GM21717 (cell line): ENCODE measurements around the gene GLIPR2.
"Not testable (repeated sequence)": the region's sequence is repeated elsewhere in the genome, so short reads cannot be mapped to it uniquely, and the experiment has no call there.

Experiments used
- ATAC-seq: cut with Tn5 transposase; IDR thresholded peaks from one replicate; pipeline ENCODE4 v1.9.1; 2021; ENCODE audit warnings: mild to moderate bottlenecking, moderate library complexity; ENCODE audit not compliant: unreplicated experiment

The GLIPR2 gene

GRCh38 chr9:36121971-36122370 is 14.6 kb upstream of the GLIPR2 start:
- no peak for ATAC-seq

- no peak for ATAC-seq
Measured at GRCh38 chr9:36123515-36123914, 13.0 kb upstream of the GLIPR2 start.

- ATAC-seq, result no peak
Measured at GRCh38 chr9:36125062-36125855, 11.3 kb upstream of the GLIPR2 start.

DNA sequence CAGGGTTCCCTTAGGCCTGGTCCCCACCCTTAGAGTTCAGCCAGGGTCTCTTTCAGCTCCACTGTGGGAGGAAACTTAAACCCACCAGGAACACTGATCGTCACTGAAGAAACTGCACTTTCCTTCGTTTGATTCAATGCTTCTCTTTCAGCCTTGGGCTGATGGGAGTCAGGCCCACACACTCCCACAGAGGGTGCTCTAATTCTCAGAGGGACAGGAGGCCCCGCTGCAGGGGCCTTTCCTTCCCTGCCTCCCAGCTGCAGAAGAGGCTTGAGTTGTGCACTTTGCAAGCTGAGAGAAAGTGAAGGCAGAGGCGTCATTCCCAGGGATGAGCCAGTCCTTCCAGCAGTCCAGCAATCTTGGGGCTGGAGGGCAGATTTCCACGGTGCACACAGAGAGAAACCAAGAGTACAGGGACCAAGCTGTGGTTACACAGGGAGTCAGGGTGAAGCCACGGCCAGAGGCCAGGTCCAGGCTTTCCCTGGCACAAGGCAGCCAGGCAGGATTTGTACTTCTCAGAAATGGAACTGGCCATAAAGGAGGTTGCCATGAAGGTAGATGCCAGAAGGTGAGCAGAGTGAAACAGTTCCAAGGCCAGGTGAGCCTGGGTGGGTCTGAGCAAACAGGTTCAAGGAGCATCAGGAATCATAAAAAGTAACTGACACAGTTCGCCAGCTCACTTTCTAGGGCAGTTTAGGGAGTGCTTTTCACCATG is 10.4 kb upstream of the GLIPR2 start:
- no peak for ATAC-seq

- no peak for ATAC-seq
Measured at GRCh38 chr9:36127652-36128244, 8.8 kb upstream of the GLIPR2 start.

GRCh38 chr9:36128349-36128748 is 8.2 kb upstream of the GLIPR2 start:
- no peak for ATAC-seq

- ATAC-seq, result no peak
Measured at GRCh38 chr9:36129139-36129538, 7.4 kb upstream of the GLIPR2 start.

DNA sequence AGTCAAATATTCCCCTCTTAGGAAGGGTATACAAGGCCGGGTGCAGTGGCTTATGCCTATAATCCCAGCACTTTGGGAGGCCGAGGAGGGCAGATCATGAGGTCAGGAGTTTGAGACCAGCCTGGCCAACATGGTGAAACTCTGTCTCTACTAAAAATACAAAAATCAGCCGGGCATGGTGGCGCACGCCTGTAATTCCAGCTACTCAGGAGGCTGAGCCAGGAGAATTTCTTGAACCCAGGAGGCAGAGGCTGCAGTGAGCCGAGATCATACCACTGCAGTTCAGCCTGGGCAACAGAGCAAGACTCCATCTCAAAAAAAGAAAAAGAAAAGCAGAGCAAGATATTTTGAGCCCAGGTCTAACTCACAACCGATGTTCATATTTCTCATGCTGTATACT is 4.9 kb upstream of the GLIPR2 start:
- ATAC-seq, result not testable (repeated sequence)

GRCh38 chr9:36132086-36132485 is 4.4 kb upstream of the GLIPR2 start:
- ATAC-seq, result no peak

GRCh38 chr9:36134761-36135505 is 1.6 kb upstream of the GLIPR2 start:
- no peak for ATAC-seq

DNA sequence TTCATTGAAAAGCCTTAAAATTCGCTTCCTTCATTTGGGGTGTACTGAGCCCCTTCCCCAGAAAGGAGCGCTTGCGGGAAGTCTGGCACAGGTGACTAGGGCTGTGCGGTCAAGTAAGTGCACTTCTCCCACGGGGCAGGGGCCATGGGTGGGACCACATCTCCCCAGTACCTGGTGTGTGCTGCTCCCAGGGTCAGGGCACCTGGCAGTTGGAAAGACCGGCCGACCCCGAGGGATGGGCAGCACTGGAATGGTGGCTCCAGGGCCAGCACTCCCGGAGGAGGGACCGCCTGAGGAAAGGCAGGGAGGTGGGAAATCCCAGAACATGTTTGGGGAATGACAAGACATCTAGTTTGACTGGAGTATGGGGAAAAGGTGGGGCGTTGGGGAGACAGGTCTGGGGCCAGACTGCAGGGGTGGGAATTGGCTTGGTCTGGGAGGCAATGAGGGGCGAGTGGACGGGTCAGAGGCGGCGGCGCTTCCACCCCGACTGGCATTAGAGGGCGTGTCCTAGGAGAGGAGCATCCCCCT is 727 bp upstream of the GLIPR2 start:
- ATAC-seq, result peak; percentile 14

DNA sequence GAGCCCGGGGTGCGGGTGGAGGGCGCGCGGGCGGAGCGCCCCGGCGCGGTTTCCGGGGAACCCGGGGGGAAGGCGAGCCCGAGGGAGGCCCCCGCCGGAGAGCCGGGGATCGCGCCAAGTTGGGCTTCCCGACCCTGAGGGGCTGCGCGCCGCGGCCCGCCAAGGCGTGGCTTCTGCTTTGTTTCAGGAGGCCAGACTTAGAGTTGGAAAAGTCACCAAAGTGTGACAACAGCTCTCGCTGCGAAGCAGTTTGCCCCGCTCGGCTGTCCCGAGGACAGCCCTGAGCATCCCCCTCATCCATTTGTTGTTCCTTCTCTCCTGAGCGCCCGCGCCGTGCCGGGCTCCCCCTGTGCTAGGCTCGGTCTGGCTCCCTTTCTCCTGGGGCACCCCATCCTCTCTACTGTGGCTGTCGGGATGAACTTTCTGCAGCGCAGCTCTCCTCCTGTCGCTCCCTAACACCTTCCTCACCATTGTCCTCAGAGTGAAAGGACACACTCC is 410 bp downstream of the GLIPR2 start:
- peak; percentile 29 for ATAC-seq

DNA sequence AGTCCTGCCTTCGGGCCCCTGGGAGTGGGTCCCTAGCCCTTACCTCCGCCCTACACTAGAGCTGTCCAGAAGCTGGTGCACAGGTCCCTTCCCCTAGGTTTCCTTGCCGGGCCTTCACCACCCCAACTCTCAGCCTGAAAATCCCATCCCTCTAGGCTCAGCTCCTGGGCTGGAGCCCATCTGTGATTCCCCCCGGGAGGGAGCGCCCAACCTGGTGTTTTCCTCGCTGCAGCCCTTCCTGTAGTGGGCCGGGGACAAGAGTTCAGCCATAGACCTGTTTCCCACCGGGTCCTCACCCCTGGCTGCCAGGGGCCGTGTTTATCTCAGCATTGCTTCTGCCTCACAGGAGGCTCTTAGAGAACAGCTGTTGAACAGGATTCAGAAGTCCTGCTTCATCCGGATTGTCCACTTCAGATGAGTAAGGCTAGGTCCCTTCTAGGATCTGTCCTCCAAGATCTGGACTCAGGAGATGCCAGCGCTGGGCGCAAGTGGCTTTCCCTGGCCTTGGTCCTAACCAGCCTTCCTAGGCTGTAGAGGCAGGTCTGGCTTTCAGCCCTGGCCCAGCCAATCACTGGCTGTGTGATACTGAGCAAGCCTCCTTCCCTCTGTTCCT is 965 bp downstream of the GLIPR2 start:
- no peak for ATAC-seq

- no peak for ATAC-seq
Measured at GRCh38 chr9:36138496-36138895, 2.0 kb downstream of the GLIPR2 start.

- ATAC-seq, result no peak
Measured at GRCh38 chr9:36138901-36139300, 2.4 kb downstream of the GLIPR2 start.

GRCh38 chr9:36140086-36141084 is 3.9 kb downstream of the GLIPR2 start:
- no peak for ATAC-seq

DNA sequence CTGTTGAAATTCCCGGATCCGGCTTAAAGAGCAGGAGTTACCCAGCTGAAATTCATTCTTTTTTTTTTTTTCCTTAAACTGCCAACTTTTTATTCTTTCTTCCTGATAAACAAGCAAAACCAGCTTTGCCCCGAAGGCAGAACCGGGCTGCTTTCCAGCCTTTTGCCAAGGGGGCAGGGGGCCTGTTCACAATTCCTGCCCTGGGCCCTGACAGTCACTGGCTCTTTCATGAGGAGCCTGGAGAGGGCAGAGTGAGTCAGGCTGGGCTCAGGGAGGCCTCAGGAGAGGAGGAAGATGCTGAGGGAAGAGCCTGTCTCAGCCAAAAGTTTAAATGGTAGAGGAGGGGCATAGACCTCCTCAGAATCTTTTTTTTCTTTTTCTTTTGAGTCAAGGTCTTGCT is 4.8 kb downstream of the GLIPR2 start:
- ATAC-seq, result no peak

DNA sequence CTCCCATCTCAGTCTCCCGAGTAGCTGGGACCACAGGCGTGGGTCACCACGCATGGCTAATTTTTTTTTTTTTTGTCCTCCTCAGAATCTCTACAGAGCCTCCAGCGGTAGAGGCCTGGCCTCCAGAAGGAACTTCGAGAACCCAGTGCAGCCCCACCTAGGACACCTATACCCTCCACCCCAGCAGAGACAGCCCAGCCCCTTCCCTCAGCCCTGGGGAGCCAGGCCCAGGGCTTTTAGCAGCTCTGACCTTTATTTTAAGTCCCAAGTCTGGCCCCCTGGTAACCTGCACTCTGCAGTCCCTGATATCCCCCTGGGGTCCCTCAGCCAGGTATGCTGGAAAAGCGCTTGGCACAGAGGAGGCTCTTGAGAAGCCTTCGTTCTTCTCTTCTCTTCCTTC is 5.2 kb downstream of the GLIPR2 start:
- no peak for ATAC-seq
